Measurements from ENCODE around the gene BEAN1. TPM values are rescaled to one million over a fixed set of nuclear protein-coding genes. Genes with fewer than 3 reads are reported as not detected.
"Not testable (repeated sequence)": the region's sequence is repeated elsewhere in the genome, so short reads cannot be mapped to it uniquely, and the experiment has no call there.

Gene BEAN1
- total RNA-seq, 1 experiment from 2014 or later = 1.1 TPM

GRCh38 chr16:66459878-66460277 is 32.8 kb downstream of the BEAN1 start:
- Mint-ChIP-seq H3K4me1 (ENCODE audit: insufficient read depth, unreplicated experiment) (no peaks in the 10 kb centered on the region), H3K27me3 (ENCODE audit: insufficient read depth, unreplicated experiment) (peaks cover 20% of the 10 kb centered on the region), H3K36me3 (ENCODE audit: insufficient read depth, unreplicated experiment) (no peaks in the 10 kb centered on the region), H3K27ac (ENCODE audit: low read depth, unreplicated experiment) (no peak overlapping the region), H3K4me3 (ENCODE audit: unreplicated experiment) (no peak overlapping the region), H3K9me3 (ENCODE audit: unreplicated experiment) (no peaks in the 10 kb centered on the region)
- intact Hi-C loops (cut with micrococcal nuclease) = no loop called here
- no peak for TF ChIP-seq CTCF (IDR thresholded peaks at IDR 0.05; ENCODE audit: unreplicated experiment)
- ChIA-PET CTCF (interaction anchor here (0.6 to 1.4 kb wide), 3 partner anchors 25 to 103 kb away, joined by 3 read pairs; no protein-coding TSS in a partner anchor), POLR2A (no interaction called here)
- DNase-seq (ENCODE audit: unreplicated experiment) = no peak
- BruUV-seq (replicated peaks) = no TSS peak

DNA sequence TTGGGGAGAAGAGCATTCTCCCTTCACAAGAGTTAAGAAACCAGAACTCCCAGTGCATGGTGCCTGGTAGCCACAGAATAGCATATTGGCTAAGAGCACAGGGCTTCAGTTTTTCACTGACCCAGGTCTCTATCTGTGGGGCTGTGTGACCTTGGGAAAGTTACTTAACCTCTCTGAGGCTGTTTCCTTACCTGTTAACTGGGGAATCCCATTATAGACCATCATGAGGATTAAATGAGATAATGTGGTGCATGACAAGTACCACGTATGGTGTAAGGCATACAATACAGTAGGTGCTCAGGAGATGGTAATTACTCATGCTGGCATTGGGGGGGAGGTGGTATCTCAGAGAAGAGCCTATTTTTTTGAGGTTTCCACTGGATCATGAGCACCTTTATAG is 33.6 kb downstream of the BEAN1 start:
- no peak for DNase-seq (ENCODE audit: unreplicated experiment)
- H3K4me3 Mint-ChIP-seq (ENCODE audit: unreplicated experiment) = no peak overlapping the region
- no peak overlapping the region for H3K27ac Mint-ChIP-seq (ENCODE audit: low read depth, unreplicated experiment)
- no peaks in the 10 kb centered on the region for H3K36me3 Mint-ChIP-seq (ENCODE audit: insufficient read depth, unreplicated experiment)
- TF ChIP-seq CTCF (IDR thresholded peaks at IDR 0.05; ENCODE audit: unreplicated experiment) = no peak
- CTCF ChIA-PET = interaction anchor here (1.4 kb wide), 1 partner anchor 103 kb away, joined by 3 read pairs; no protein-coding TSS in a partner anchor
- H3K9me3 Mint-ChIP-seq (ENCODE audit: unreplicated experiment) = no peaks in the 10 kb centered on the region
- BruUV-seq (replicated peaks) = no TSS peak
- H3K4me1 Mint-ChIP-seq (ENCODE audit: insufficient read depth, unreplicated experiment) = no peaks in the 10 kb centered on the region
- intact Hi-C loops (cut with micrococcal nuclease) = no loop called here
- peaks cover 20% of the 10 kb centered on the region for H3K27me3 Mint-ChIP-seq (ENCODE audit: insufficient read depth, unreplicated experiment)
- POLR2A ChIA-PET = no interaction called here

GRCh38 chr16:66462912-66463311 is 35.8 kb downstream of the BEAN1 start:
- Mint-ChIP-seq H3K27ac (ENCODE audit: low read depth, unreplicated experiment) (no peak overlapping the region), H3K9me3 (ENCODE audit: unreplicated experiment) (no peaks in the 10 kb centered on the region), H3K4me3 (ENCODE audit: unreplicated experiment) (no peak overlapping the region), H3K36me3 (ENCODE audit: insufficient read depth, unreplicated experiment) (no peaks in the 10 kb centered on the region), H3K27me3 (ENCODE audit: insufficient read depth, unreplicated experiment) (peaks cover 20% of the 10 kb centered on the region), H3K4me1 (ENCODE audit: insufficient read depth, unreplicated experiment) (no peaks in the 10 kb centered on the region)
- ChIA-PET CTCF (interaction anchor here (1.3 kb wide), 1 partner anchor 14 kb away, joined by 4 read pairs; no protein-coding TSS in a partner anchor), POLR2A (no interaction called here)
- no peak for DNase-seq (ENCODE audit: unreplicated experiment)
- intact Hi-C loops (cut with micrococcal nuclease) = no loop called here
- no peak for TF ChIP-seq CTCF (IDR thresholded peaks at IDR 0.05; ENCODE audit: unreplicated experiment)
- BruUV-seq (replicated peaks) = no TSS peak

DNA sequence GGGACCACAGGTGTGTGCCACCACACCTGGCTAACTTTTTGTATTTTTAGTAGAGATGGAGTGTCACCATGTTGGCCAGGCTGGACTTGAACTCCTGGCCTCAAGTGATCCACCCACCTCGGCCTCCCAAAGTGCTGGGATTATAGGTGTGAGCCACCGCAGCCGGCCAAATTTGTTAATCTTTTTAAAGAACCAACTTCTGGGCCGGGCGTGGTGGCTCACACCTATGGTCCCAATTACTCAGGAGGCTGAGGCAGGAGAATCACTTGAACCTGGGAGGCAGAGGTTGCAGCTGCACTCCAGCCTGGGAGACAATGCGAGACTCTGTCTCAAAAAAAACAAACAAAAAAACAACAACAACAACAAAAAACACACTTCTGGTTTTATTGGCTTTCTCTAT is 38.9 kb downstream of the BEAN1 start:
- BruUV-seq (replicated peaks); H3K27ac Mint-ChIP-seq (ENCODE audit: low read depth, unreplicated experiment); H3K4me3 Mint-ChIP-seq (ENCODE audit: unreplicated experiment); POLR2A ChIA-PET; CTCF ChIA-PET; H3K4me1 Mint-ChIP-seq (ENCODE audit: insufficient read depth, unreplicated experiment); intact Hi-C loops (cut with micrococcal nuclease); DNase-seq (ENCODE audit: unreplicated experiment); H3K9me3 Mint-ChIP-seq (ENCODE audit: unreplicated experiment); H3K36me3 Mint-ChIP-seq (ENCODE audit: insufficient read depth, unreplicated experiment): not testable (repeated sequence)
- H3K27me3 Mint-ChIP-seq (ENCODE audit: insufficient read depth, unreplicated experiment) = peaks cover 13% of the 10 kb centered on the region

DNA sequence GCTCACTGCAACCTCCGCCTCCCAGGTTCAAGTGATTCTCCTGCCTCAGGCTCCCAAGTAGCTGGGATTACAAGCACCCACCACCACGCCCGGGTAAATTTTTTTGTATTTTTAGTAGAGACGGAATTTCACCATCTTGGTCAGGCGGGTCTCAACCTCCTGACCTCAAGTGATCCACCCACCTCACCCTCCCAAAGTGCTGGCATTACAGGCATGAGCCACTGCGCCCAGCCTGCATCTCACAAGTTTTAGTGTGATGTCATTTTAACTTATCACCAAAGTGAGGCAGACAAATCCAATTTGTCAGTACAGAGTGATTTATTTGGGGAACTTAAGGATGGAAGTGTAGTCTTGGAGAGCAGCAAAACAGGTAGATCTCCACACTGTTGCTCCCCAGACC is 39.5 kb downstream of the BEAN1 start:
- H3K27ac Mint-ChIP-seq (ENCODE audit: low read depth, unreplicated experiment); H3K4me1 Mint-ChIP-seq (ENCODE audit: insufficient read depth, unreplicated experiment); H3K9me3 Mint-ChIP-seq (ENCODE audit: unreplicated experiment); CTCF ChIA-PET; BruUV-seq (replicated peaks); H3K36me3 Mint-ChIP-seq (ENCODE audit: insufficient read depth, unreplicated experiment); POLR2A ChIA-PET; intact Hi-C loops (cut with micrococcal nuclease); DNase-seq (ENCODE audit: unreplicated experiment); H3K4me3 Mint-ChIP-seq (ENCODE audit: unreplicated experiment); H3K27me3 Mint-ChIP-seq (ENCODE audit: insufficient read depth, unreplicated experiment): not testable (repeated sequence)
